LNCaP clone FGC (cell line): ENCODE data around the gene PGM5.

ENCODE experiments used
- DNase-seq: peaks from one replicate; pipeline ENCODE4 v3.0.0-alpha.2; 2011; ENCODE audit warnings: low read depth
- H3K4me3 ChIP-seq: 2 replicates; pipeline ENCODE4 v1.5.1; 2011; ENCODE audit warnings: mild to moderate bottlenecking, low read depth, low read length, control low read depth
- CTCF ChIP-seq: IDR thresholded peaks from 2 replicates; pipeline ENCODE4 v1.5.1; 2012; ENCODE audit warnings: mild to moderate bottlenecking; ENCODE audit not compliant: control insufficient read depth, insufficient read depth; ENCODE audit errors: extremely low read depth

Gene PGM5

DNA sequence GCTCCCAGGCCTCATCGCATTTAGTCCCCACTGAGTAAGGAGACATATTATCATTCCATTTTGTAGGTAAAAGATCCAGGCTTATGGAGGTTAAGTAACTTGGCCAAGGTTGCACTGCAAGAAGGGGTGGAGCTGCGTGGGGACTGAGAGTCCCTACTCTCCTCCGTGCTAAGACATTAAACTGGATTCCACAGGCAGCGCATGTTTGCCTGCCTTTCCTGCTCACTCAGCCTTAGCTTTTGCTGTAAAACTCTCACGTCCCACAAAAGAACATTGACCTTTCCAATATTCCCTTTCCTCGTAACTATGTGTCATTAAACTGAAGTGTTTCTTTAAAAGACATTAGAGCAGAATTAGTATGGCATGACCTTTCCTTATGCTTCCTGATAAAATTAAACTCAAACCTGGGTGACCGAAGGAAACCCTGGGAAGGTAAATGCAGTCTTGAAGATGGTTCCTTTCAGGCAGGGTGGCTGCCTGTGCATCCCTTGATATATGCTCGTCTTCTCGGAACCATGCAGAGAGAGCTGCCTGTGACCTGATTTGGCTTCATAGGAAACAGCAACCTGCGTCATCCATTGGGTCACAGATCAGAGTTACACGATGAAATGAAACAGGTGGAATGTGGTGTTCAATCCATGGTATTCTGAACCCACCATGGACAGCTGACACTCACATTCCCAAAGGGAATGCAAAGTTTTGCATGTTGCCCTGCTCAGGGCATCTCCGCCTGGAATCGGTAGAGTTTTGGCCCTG, 98.3 kb downstream of the PGM5 start:
- H3K4me3 ChIP-seq = no peak overlapping the region
- DNase-seq = no peak
- no peak for TF ChIP-seq CTCF

GRCh38 chr9:68455451-68455850, 99.0 kb downstream of the PGM5 start:
- H3K4me3 ChIP-seq = no peak overlapping the region
- TF ChIP-seq CTCF = no peak
- DNase-seq = no peak

DNA sequence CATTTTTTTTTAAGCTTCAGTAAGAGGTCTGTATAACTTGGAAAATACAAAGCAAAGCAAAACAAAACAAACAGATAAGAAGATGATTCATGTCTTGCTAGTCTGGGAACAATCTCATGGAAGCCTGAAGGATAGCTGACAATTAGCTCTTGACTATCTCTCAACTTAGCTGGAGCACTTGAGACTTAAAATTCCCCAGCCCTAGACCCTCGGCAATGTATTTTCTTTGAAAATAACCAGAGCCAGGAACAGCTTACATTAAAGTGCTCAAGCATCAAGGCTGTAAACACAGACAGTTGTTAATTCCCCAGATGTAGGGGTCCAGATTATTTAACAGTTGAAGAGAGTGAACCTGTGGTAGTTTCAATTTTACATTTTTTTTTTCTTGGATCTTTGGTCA, 101.4 kb downstream of the PGM5 start:
- no peak for TF ChIP-seq CTCF

GRCh38 chr9:68458918-68459317, 102.5 kb downstream of the PGM5 start:
- TF ChIP-seq CTCF = no peak
- no peak for DNase-seq
- H3K4me3 ChIP-seq = no peak overlapping the region

More for the DNA sequence above, 101.4 kb downstream of the PGM5 start:
- DNase-seq = no peak
- H3K4me3 ChIP-seq = no peak overlapping the region

GRCh38 chr9:68462105-68462775, 105.8 kb downstream of the PGM5 start:
- no peak for TF ChIP-seq CTCF
- no peak for DNase-seq
- H3K4me3 ChIP-seq = no peak overlapping the region

GRCh38 chr9:68470067-68470466, 113.7 kb downstream of the PGM5 start:
- no peak for TF ChIP-seq CTCF
- H3K4me3 ChIP-seq = no peak overlapping the region
- no peak for DNase-seq

DNA sequence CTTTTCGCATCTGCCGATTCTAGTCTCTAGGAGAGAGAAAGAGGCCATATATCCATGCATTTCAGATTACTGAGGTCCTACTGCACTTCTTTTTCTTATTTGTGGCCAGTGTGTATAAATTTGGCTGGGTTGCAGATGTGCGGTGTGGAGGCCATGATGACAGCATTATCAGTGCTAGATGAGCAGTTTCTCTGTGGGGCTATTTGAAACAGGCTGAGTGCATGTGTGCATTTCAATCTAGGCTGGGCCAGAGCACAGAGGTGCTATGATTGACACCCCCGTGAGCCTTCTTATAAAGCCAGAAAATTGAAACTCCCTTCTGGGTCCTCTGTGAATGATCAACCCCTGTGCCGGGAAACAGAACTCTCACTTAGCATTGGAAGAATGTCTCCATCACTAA, 114.2 kb downstream of the PGM5 start:
- TF ChIP-seq CTCF = no peak
- no peak overlapping the region for H3K4me3 ChIP-seq
- DNase-seq = no peak
